Dedifferentiated amniotic fluid mesenchymal stem cell (primary cell): Measurements from ENCODE around the gene IFIT3.
A peak's percentile ranks its signal among the peaks of the same experiment; 100 is the strongest.

Source experiments
- DNase-seq: peaks from one replicate; pipeline ENCODE4 v3.0.0-alpha.2; 2016; ENCODE audit errors: extremely low spot score

Gene IFIT3

DNA sequence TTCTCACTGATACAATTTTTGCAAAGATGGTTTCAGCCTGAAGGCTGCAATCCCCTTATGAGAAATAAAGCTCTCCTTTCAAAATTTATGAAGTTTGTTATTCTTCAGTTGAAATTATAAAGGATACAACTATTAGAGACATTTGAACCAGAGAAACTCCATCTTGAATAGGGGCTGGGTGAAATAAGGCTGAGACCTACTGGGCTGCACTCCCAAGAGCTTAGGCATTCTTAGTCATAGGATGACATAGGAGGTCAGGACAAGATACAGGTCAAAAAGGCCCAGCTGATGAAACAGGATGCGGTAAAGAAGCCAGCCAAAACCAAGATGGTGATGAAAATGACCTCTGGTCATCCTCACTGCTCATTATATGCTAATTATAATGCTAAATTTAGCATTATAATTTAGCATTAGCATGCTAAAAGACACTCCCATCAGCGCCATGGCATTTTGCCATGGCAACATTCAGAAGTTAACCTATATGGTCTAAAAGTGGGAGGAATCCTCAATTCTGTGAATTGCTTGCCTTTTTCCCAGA is 27.7 kb downstream of the IFIT3 start:
- DNase-seq: no peak

DNA sequence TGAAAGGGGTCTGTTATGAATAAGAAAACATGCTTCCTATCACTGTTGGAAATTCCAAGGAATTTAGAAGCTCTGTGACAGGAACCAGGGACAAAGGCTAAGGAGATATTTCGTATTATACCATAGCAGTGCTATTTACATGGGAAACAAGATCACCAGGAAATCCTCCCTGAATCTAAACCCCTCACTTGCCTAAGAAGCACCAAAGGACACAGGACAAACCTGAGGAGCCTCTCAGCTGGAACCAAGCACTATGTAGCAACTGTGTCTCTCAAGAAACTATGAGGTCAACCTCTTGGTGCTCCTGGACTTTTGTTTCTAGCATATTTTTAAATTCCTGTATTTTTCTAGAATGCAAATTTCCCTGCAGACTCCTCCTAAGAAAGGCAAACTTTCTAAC is 29.3 kb downstream of the IFIT3 start:
- no peak for DNase-seq

DNA sequence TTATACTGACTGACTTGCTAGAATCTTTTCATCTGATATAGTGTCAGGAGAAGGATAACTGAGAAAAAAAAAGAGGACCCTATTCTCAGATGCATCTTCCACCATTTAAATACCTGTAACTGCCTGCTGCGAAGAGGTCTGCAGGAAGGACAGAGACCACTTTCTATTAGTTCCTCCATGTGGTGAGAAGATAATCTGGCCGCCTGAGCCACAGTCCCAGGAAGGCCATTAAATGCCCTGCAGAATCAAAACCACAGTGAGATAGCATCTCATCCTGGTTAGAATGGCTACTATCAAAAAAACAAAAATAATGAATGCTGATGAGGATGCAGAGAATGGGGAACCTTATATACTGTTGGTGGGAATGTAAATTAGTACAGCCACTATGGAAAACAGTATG is 30.2 kb downstream of the IFIT3 start:
- no peak for DNase-seq

DNA sequence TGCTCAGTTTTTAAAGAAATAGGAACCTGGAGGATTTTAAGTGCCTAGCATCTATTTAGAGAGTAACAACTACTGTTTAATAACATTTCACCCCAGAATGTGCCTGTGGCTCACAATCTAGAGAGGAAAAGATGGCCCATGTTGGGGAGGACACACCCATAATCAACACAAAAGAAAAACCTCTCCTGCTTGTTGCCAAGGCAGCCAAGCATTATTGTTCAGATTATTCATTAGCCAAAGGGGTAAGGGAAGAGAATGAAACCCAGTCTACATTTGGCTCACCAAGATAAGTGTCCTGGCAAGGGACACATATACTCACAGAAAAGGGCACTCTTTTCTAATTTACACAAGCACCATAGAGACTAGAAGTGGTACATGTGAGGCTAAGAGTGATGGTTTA is 32.4 kb downstream of the IFIT3 start:
- DNase-seq: no peak

- DNase-seq: no peak
Measured at GRCh38 chr10:89362929-89363328, 35.1 kb downstream of the IFIT3 start.

DNA sequence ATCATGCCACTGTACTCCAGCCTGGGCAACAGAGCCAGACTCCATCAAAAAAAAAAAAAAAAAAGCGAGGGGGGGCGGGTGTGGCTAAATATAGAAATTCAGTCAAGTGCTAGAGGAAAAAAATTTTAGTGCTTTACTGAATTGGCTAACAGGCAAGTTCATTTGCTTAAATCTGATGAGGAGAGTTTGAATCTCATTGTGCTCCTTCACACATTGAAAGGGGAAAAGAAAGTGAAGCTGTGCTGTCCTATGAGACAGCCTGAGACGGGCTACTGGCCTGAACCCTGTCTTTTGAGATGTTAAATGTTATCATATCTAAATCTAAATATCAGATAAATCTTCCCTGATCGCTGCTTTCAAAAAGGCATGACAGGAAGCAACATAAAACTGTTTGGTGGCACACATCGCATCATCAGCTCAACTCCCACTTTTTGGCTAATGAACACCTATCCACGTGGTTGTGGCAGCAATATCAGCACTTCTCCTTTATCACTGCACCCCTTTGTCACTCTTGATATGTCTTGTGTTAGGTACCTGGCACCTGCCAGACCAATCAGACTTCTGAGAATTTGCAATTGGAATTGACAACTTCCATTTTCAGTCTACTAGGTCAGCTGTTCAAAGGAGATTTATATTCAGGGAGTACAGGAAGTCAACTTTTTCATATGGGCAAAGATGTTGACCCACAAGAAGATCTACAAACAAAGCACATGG is 36.1 kb downstream of the IFIT3 start:
- no peak for DNase-seq

DNA sequence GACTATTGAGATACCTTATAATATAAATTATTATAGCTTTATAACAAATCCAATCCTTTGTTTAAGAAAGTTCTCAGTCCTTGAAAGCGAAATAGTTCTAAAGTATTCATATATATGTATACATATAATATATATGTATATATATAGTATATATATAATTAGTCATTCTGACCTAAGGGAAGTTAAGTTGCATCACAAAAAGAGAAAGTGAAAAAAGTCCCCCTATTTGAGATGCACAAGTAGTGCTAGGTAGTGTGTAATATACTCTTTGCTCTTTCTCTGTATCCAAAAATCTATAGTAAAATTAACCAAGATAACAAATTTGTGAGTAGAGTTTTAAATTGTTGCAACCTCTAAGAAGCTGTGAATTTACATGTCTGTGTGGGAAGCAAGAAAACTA is 36.7 kb downstream of the IFIT3 start:
- DNase-seq: no peak

DNA sequence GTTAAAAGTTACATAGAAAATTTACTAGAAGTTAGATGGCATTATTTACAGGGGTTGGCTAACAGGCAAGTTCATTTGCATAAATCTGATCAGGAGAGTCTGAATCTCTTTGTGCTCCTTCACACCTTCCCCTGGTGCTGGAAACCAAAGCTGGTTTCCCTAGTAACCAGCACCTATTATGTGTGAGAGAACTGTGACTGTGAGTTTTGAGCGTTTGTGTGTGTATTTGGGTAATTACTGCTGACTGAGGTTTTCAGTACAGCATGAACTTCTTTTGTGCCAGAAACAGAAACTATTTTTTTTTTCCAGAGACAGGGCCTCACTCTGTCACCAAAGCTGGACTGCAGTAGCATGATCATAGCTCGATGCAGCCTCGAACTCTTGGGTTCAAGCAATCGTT is 39.7 kb downstream of the IFIT3 start:
- DNase-seq: no peak

DNA sequence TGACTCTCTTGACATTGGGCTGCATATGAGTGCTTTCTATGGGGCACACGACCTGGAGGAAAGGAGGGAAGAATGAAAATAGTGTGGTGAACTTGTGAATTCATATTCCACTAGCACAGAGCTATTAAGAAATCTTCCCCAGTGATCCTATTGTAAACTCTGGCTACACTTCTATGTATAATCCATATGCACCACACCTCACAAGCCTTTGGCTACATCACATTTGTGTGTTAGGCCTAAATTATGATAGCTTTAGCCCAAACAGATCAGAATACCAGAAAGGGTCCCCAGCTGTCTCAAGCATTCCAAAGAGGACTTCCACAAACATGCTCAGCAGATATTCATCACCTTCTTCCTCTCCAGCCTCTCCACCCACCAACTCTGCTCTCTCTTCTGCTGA is 40.3 kb downstream of the IFIT3 start:
- DNase-seq: no peak

DNA sequence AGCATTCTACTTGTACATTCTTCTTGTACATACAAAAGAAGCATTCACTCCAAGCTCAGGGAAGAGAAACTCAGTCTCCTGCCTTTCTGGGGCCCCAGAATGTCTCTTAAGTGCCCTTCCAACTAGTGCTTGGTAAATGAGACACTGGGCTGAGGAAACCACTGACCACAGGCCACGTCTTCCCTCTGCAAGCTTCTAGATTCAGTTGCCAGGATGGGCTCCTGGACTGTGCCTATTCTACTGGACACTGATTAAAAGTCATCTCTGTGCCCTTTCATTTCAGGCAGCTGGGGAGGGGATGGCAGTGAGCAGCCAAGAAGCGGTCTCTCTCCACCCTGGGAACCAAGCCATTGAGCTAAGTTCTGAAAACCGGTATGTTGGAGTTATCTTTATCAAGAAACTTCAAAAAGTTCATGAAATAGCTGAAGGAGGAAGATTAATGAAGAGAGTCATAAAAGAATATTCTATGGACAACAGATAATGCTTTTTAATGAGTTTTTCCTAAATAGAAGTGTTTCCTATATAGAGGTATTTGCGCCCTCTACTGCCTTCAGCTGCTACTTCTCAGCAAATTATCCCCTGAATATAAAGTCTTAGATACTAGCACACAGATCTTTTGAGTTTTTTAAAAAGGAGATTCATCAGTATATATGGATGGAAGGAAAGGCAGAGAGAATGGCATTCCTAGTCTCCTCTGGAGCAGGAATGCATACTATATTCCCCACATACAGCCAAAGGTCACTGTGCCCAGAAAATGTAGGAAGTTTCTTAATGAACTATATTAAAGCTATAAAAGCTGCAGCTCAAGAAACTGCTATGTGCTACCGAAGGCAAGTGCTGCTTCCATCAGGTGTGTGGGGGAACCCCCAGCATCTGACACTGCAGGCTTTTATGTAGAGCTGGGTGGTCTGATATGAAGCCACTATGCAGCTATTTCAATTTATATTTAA is 41.6 kb downstream of the IFIT3 start:
- DNase-seq: peak; percentile 62

GRCh38 chr10:89371079-89371478 is 43.3 kb downstream of the IFIT3 start:
- no peak for DNase-seq

DNA sequence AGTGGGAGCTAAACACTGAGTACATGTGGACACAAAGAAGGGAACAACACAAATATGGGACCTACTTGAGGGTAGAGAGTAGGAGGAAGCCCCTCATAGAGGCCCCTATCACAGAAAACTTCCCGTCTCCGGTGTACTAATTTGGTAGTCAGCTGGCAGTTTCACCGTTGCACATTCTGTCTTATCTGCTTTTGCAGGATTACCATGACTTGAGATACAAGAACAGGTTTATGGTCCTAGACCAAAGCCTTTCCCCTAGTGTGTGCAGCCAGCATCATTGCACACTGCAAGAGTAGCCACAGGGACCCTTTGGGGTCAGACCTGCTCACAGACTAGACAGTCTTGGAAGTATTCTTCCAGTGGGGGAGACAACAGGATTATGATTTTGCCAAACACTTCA is 44.2 kb downstream of the IFIT3 start:
- no peak for DNase-seq

DNA sequence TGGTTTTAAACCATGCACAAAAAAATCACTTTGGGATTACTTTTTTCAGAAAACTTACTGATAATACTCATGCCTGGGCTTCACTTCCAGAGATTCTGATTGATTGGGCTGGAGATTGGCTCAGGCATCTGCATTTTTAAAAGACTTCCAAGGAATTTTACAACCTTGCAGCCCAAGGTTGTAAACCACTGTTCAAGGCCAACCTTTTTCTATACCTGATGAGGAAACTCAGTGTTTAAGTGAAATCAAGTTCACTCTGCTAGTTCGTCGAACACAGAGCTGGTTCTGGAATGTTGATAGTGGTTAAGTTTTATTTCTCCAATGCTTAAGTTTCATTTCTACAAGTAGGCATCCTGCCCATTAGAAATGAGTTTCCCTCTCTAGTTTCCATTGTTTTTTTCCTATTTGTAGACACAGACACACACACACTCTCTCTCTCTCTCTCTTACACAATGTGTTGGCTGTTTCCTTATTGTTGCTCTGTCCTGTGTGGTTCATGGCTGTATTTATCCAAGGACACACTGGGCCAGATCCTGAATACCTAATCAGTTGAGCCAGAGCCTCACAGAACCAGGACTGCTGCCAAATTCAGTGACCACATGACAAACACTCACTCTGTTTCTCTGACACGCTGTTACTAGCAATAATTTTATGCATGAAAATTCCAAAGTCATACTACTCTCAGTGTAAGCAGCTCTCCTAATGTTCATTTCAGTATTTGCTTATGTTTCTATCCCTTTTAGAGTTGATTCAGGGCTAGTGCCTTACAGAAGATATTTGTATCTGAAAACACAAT is 46.3 kb downstream of the IFIT3 start:
- peak; percentile 92 for DNase-seq

- DNase-seq: no peak
Measured at GRCh38 chr10:89374713-89375141, 46.9 kb downstream of the IFIT3 start.

DNA sequence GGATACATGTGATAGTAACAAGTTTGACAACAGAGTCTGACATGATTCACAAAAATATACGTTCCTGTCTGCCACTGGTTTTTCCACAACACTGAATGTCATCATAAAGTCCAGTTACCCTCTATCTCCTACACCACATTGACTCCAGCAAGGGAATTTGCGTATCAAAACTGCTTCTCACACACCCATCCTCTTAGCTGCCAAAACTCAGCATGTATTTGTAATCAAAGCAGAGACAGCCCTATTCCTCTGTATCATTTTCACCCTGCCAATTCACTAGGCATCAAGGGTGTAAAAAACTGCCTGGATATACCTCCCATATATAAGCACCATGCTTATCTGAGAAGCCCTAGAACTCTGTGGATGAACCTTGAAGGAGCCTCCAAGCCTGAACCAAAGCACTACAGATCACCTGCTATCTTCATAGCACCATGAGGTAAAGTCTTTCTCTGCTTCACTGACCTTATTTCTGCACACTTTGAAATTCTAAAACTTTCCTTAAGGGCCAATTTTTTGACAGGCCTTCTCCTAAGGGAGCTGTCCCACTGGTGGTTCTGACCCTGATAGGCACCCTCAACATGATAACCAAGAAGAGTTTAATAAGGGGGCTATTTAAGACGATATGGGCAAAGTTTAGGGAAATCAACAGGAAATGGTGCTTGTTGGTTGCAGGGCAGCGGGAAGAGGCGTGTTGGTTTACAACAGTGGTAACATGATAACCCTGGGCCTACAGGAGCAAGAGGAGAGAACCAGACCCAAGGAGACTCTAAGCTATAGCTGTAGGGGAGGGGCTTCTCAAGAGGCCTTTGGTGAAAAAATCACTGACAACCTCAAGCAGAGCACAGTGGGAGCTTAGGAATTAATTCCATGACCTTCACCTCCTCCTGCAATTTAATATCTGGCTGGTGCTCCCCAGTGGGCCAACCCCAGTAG is 50.2 kb downstream of the IFIT3 start, which contains the start of gene IFIT1B:
Gene IFIT1B, plus strand, starts transcription at position 352 of the 933 bp plus-strand sequence. Its CDS starts 80 bp downstream, at position 432.
- DNase-seq: no peak

DNA sequence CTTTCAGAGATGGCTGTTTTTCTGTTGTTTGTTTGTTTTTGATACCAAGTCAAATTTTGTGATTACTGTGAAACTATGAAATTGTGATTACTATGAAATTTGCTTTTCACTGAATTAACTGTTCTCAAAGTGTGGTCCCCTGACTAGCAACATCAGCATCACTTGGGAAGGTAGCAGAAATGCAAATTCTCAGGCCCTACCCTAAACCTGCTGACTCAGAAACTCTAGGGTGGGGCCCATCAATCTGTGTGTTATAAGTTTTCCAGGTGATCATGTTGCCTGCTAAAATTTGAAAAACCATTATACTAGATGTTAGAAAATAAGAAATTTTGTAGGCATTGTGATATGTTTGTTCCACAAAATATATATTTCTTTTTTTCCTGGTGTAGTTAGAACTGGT is 51.3 kb downstream of the IFIT3 start:
- no peak for DNase-seq

DNA sequence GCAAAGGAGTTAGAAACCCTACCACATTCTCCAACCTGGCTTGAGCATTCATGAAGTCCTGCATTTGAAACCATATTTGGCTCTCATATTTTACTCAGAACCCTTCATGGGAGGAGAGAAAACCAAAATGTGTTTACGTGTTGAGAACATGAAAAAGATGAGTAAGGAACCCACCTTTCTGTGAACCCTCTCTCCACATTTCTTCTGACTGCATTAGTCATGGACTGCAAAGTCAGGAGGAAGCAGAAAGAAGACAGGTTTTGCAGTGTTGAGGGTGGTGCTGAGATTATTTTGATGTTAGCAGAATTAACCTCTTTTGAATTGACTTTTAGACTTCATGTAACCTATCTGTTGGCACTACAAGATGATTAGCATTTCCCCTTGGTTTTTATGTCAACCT is 55.0 kb downstream of the IFIT3 start:
- no peak for DNase-seq

GRCh38 chr10:89384474-89385340 is 56.9 kb downstream of the IFIT3 start:
- no peak for DNase-seq

- no peak for DNase-seq
Measured at GRCh38 chr10:89388806-89389205, 61.0 kb downstream of the IFIT3 start.

- DNase-seq: no peak
Measured at GRCh38 chr10:89389254-89389653, 61.5 kb downstream of the IFIT3 start.
